Prostate gland (tissue), 2 donors: Measurements from ENCODE around the gene STARD4.

ENCODE experiments used
- POLR2A ChIP-seq: fragments of 450-650 bp; IDR thresholded peaks from one replicate; pipeline ENCODE4 v1.6.1; 2016; ENCODE audit warnings: antibody characterized with exemption, mild to moderate bottlenecking
- POLR2AphosphoS5 ChIP-seq: sonication (generic); formaldehyde crosslinking; IDR thresholded peaks from one replicate; pipeline ENCODE4 v1.6.1; 2017; ENCODE audit warnings: antibody characterized with exemption
- TF ChIP-seq, protein P1 (sequence below), 4 experiments: fragments of 200-600 bp in 2 of 4; fragments of 450-650 bp in 2 of 4; sonication (generic) in 2 of 4; IDR thresholded peaks; 1 replicate in 3 of 4; 2 replicates in 1 of 4; pipeline ENCODE4 v1.5.1; 2016 to 2019; ENCODE audit warnings: antibody characterized with exemption in 4 of 4, mild to moderate bottlenecking in 2 of 4, moderate library complexity in 2 of 4

DNA sequence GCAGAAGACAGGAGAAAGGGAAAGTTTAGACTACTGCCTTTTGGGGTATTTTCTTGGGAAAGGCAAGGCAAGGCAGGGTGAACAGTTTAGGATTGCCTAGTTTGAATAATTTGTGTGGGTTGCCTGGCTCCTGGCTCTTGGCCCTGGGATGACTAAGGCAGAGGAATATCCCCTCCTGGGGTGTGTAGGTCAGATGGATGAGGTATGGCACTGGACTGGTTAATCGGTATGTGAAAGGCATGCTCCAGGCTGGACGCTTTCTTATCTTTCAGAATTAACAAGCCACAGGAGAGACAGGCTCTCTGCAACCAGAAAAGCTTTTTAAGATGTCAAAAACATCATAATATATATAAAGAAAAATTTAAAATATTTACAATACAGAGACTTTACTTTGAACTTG is 58.6 kb downstream of the STARD4 start:
- TF ChIP-seq POLR2AphosphoS5 = no peak
- TF ChIP-seq, protein P1, sequence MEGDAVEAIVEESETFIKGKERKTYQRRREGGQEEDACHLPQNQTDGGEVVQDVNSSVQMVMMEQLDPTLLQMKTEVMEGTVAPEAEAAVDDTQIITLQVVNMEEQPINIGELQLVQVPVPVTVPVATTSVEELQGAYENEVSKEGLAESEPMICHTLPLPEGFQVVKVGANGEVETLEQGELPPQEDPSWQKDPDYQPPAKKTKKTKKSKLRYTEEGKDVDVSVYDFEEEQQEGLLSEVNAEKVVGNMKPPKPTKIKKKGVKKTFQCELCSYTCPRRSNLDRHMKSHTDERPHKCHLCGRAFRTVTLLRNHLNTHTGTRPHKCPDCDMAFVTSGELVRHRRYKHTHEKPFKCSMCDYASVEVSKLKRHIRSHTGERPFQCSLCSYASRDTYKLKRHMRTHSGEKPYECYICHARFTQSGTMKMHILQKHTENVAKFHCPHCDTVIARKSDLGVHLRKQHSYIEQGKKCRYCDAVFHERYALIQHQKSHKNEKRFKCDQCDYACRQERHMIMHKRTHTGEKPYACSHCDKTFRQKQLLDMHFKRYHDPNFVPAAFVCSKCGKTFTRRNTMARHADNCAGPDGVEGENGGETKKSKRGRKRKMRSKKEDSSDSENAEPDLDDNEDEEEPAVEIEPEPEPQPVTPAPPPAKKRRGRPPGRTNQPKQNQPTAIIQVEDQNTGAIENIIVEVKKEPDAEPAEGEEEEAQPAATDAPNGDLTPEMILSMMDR (IDR thresholded peaks at IDR 0.05) = no peak
- no peak for TF ChIP-seq POLR2A
